ENCODE measurements around the gene SLC15A4. TPM values are rescaled to one million over a fixed set of nuclear protein-coding genes. Genes with fewer than 3 reads are reported as not detected.

The SLC15A4 gene
- total and polyA plus RNA-seq, 2 of the 4 experiments (the other 2 are of a cell fraction): 15.4 to 21.9 TPM

DNA sequence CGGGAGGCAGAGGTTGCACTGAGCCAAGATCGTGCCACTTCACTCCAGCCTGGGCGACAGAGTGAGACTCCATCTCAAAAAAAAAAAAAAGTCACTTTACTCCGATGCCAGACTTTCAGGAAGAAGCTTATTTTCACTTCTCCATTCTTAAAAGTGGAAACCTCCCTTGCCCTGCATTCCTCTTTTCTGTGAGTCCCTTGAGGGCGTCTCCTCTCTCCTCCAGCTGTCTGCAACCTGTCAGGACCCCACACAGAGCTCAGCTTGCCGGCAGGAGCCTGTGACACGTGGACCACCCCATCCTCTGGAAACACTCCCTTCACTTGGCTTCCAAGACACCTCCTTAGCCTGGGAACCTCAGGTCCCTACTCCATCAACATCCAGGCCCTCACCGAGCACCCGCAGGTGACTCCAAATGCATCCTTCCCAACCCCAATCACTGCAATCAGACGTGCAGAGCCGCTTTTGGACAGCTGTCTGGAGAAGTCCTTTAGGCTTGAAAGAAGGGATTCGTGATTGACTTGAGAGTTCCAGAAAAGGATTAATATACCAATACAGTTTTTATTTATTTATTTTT is 34.3 kb downstream of the SLC15A4 start:
- H4K20me1 ChIP-seq (ENCODE audit: insufficient read depth, low read length): no peaks in the 10 kb centered on the region
- no peak overlapping the region for H3K23ac ChIP-seq (ENCODE audit: low read depth, low read length)
- H2BK120ac ChIP-seq (ENCODE audit: low read depth, low read length): no peak overlapping the region
- WGBS, 2 experiments (ENCODE audit: extremely low coverage in 2 of 2, insufficient read length in 1 of 2): 27% methylated on average over 3 of the region's 12 CpGs; no CpG with 5 or more reads in 1 of the 2 experiments
- TF ChIP-seq NFE2L2 (IDR thresholded peaks at IDR 0.05; ENCODE audit: low read depth, low read length) (no peak), RFX5 (IDR thresholded peaks at IDR 0.05; ENCODE audit: low read depth, low read length) (no peak), MXI1 (IDR thresholded peaks at IDR 0.05; ENCODE audit: borderline replicate concordance, low read depth, low read length) (no peak), SMC3 (IDR thresholded peaks at IDR 0.05; ENCODE audit: low read depth, low read length) (no peak), POLR2A (IDR thresholded peaks at IDR 0.05; ENCODE audit: low read depth, low read length) (no peak), RCOR1 (IDR thresholded peaks at IDR 0.05; ENCODE audit: insufficient replicate concordance, low read length) (no peak), RAD21 (IDR thresholded peaks at IDR 0.05; ENCODE audit: low read length) (no peak), CHD1 (IDR thresholded peaks at IDR 0.05; ENCODE audit: low read depth, low read length) (no peak), MAZ (IDR thresholded peaks at IDR 0.05; ENCODE audit: borderline replicate concordance, low read depth, low read length) (no peak), MAFK (IDR thresholded peaks at IDR 0.05; ENCODE audit: low read depth, low read length) (no peak), FOS (IDR thresholded peaks at IDR 0.05; ENCODE audit: low read depth, low read length) (no peak), BHLHE40 (IDR thresholded peaks at IDR 0.05; ENCODE audit: low read depth, low read length) (no peak), CEBPB (IDR thresholded peaks at IDR 0.05; ENCODE audit: low read depth, low read length) (no peak)
- TF ChIP-seq, protein P1, sequence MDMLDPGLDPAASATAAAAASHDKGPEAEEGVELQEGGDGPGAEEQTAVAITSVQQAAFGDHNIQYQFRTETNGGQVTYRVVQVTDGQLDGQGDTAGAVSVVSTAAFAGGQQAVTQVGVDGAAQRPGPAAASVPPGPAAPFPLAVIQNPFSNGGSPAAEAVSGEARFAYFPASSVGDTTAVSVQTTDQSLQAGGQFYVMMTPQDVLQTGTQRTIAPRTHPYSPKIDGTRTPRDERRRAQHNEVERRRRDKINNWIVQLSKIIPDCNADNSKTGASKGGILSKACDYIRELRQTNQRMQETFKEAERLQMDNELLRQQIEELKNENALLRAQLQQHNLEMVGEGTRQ (IDR thresholded peaks at IDR 0.05; ENCODE audit: low read depth, low read length): no peak
- TF ChIP-seq, protein P2, sequence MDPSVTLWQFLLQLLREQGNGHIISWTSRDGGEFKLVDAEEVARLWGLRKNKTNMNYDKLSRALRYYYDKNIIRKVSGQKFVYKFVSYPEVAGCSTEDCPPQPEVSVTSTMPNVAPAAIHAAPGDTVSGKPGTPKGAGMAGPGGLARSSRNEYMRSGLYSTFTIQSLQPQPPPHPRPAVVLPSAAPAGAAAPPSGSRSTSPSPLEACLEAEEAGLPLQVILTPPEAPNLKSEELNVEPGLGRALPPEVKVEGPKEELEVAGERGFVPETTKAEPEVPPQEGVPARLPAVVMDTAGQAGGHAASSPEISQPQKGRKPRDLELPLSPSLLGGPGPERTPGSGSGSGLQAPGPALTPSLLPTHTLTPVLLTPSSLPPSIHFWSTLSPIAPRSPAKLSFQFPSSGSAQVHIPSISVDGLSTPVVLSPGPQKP (IDR thresholded peaks at IDR 0.05; ENCODE audit: borderline replicate concordance, low read depth, low read length): no peak
- TF ChIP-seq, protein P3, sequence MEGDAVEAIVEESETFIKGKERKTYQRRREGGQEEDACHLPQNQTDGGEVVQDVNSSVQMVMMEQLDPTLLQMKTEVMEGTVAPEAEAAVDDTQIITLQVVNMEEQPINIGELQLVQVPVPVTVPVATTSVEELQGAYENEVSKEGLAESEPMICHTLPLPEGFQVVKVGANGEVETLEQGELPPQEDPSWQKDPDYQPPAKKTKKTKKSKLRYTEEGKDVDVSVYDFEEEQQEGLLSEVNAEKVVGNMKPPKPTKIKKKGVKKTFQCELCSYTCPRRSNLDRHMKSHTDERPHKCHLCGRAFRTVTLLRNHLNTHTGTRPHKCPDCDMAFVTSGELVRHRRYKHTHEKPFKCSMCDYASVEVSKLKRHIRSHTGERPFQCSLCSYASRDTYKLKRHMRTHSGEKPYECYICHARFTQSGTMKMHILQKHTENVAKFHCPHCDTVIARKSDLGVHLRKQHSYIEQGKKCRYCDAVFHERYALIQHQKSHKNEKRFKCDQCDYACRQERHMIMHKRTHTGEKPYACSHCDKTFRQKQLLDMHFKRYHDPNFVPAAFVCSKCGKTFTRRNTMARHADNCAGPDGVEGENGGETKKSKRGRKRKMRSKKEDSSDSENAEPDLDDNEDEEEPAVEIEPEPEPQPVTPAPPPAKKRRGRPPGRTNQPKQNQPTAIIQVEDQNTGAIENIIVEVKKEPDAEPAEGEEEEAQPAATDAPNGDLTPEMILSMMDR (conservative IDR thresholded peaks at IDR 0.05; ENCODE audit: low read depth, low read length): no peak
- H3K14ac ChIP-seq (replicated peaks; ENCODE audit: low read depth, low read length): no peak overlapping the region
- H3K9me1 ChIP-seq (ENCODE audit: insufficient read depth, low read length): no peaks in the 10 kb centered on the region
- no peak overlapping the region for H4K8ac ChIP-seq (ENCODE audit: low read depth in 2 of 2, low read length in 2 of 2)
- H3K18ac ChIP-seq (ENCODE audit: low read depth, low read length): no peak overlapping the region
- H2BK15ac ChIP-seq (ENCODE audit: low read depth, low read length): no peak overlapping the region
- no peak overlapping the region for H2BK5ac ChIP-seq (ENCODE audit: low read depth, low read length, poor library complexity, severe bottlenecking)
- dilution Hi-C loops (cut with HindIII; ENCODE audit: low sequenced_read_pairs, unreplicated experiment): no loop called here
- intact Hi-C loops (cut with micrococcal nuclease): no loop called here
- in situ Hi-C loops (cut with MboI; ENCODE audit: low sequenced_read_pairs): loop anchor here (25.0 kb wide), 1 partner anchor 1948 kb away; no protein-coding TSS in a partner anchor
- no TSS peak for BruUV-seq (replicated peaks)
- no peak overlapping the region for H3K4me3 ChIP-seq (ENCODE audit: insufficient read depth, low read depth, low read length)
- H3K27me3 ChIP-seq (ENCODE audit: control insufficient read depth, insufficient read depth, low read length): no peaks in the 10 kb centered on the region
- H4K5ac ChIP-seq (ENCODE audit: low read depth, low read length): no peak overlapping the region
- H2BK20ac ChIP-seq (ENCODE audit: low read depth, low read length): no peak overlapping the region
- POLR2A ChIA-PET (ENCODE audit: unreplicated experiment): no interaction called here
- H3K9me3 ChIP-seq (ENCODE audit: control insufficient read depth, insufficient read depth, low read length): no peaks in the 10 kb centered on the region
- no peak overlapping the region for H2AK9ac ChIP-seq (replicated peaks; ENCODE audit: low read depth, low read length, poor library complexity)
- H3K4me2 ChIP-seq (ENCODE audit: low read depth, low read length): no peak overlapping the region
- no peak for DNase-seq
- no peak overlapping the region for H4K91ac ChIP-seq (ENCODE audit: insufficient read depth, low read depth, low read length)
- CTCF ChIA-PET: no interaction called here
- H3K56ac ChIP-seq (ENCODE audit: extremely low read depth, insufficient read depth, low read length): no peak overlapping the region
- no peak overlapping the region for H2AFZ ChIP-seq (replicated peaks; ENCODE audit: low read length, poor library complexity)
- no peak overlapping the region for H2AK5ac ChIP-seq (ENCODE audit: low read depth, low read length)
- no peak for ATAC-seq (ENCODE audit: low read depth)
- H3K4ac ChIP-seq (ENCODE audit: low read depth, low read length): no peak overlapping the region
- no peaks in the 10 kb centered on the region for H3K4me1 ChIP-seq (ENCODE audit: control insufficient read depth, insufficient read depth, low read length)
- H3K79me1 ChIP-seq (ENCODE audit: low read depth in 1 of 2, low read length in 2 of 2): no peaks in the 10 kb centered on the region; a peak in 1 of 4 replicates
- no peak overlapping the region for H3K27ac ChIP-seq (ENCODE audit: insufficient read depth, low read length)
- H3K9ac ChIP-seq (ENCODE audit: low read depth, low read length): no peak overlapping the region
- peaks cover 20% of the 10 kb centered on the region for H3K36me3 ChIP-seq (ENCODE audit: control insufficient read depth, insufficient read depth, low read length)

Measured in IMR-90 (cell line).